Measurements from ENCODE around the gene LDAF1.

DNA sequence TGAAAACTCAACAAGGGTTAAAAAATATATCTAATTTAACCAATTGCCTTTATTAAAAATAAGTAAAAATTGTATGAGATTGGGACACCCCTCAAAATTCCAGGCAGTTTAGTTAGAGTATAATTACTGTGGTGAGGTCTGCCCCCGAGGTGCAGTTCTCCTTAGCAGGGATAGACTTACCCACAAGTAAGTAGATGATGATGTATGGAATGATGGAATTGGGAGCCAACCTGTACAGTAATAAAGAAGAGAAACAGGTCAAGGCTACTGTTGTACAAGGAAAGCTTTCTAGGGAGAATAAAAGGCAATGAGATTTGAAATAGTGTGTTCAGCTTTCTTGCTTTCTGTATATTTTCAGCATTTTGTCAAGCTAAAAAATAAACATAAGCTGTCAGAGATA, 1.8 kb downstream of the LDAF1 start:
- TF ChIP-seq CTCF (IDR thresholded peaks at IDR 0.05 in 8 of 11, conservative IDR thresholded peaks at IDR 0.05 in 3 of 11) = no peak
- TF ChIP-seq POLR2AphosphoS5 (IDR thresholded peaks at IDR 0.05) = no peak

Measured in spleen (tissue), 7 donors.